ENCODE measurements around the gene USP14.

USP14 gene

GRCh38 chr18:231563-231962, 73.2 kb downstream of the USP14 start:
- DNase-seq = no peak

- DNase-seq = no peak
Measured at GRCh38 chr18:240175-240574, 81.8 kb downstream of the USP14 start.

- no peak for DNase-seq
Measured at GRCh38 chr18:245282-245847, 87.0 kb downstream of the USP14 start.

GRCh38 chr18:248053-248452, 89.7 kb downstream of the USP14 start:
- no peak for DNase-seq

GRCh38 chr18:250685-251084, 92.3 kb downstream of the USP14 start:
- no peak for DNase-seq

- no peak for DNase-seq
Measured at GRCh38 chr18:251572-251971, 93.2 kb downstream of the USP14 start.

GRCh38 chr18:253121-253520, 94.8 kb downstream of the USP14 start:
- no peak for DNase-seq

- no peak for DNase-seq
Measured at GRCh38 chr18:255171-255570, 96.8 kb downstream of the USP14 start.

- DNase-seq = no peak
Measured at GRCh38 chr18:260547-260946, 102.2 kb downstream of the USP14 start.

- no peak for DNase-seq
Measured at GRCh38 chr18:261398-262073, 103.2 kb downstream of the USP14 start.

Data from effector CD4-positive, alpha-beta T cell (primary cell).